ENCODE measurements around the gene RASGRP4. TPM values are rescaled to one million over a fixed set of nuclear protein-coding genes. Genes with fewer than 3 reads are reported as not detected.

Gene RASGRP4
- total and polyA plus RNA-seq, 5 experiments from 2014 or later, result 0.07 TPM; not detected in 4

- H3K27me3 Mint-ChIP-seq, result peaks cover 8 to 20% (median 16%) of the 10 kb centered on the region in 5 donors
- POLR2A ChIA-PET, result no interaction called here
- H3K4me3 Mint-ChIP-seq, result no peak overlapping the region
- H3K36me3 Mint-ChIP-seq, result no peaks in the 10 kb centered on the region
- no peaks in the 10 kb centered on the region for H3K4me1 Mint-ChIP-seq
- ATAC-seq (no peak), DNase-seq (no peak)
- H3K9me3 Mint-ChIP-seq, result peaks cover 0 to 2% (median 0%) of the 10 kb centered on the region in 9 donors
- no peak overlapping the region for H3K27ac Mint-ChIP-seq
Measured at GRCh38 chr19:38457690-38458405, 31.8 kb upstream of the RASGRP4 start.

GRCh38 chr19:38457202-38457601 lies 31.2 kb upstream of the RASGRP4 start:
- Mint-ChIP-seq H3K36me3 (no peaks in the 10 kb centered on the region), H3K4me3 (no peak overlapping the region), H3K9me3 (peaks cover 0 to 2% (median 0%) of the 10 kb centered on the region in 9 donors), H3K27me3 (peaks cover 4 to 19% (median 16%) of the 10 kb centered on the region in 5 donors), H3K4me1 (no peaks in the 10 kb centered on the region), H3K27ac (no peak overlapping the region)
- no peak for DNase-seq
- POLR2A ChIA-PET, result no interaction called here
- no peak for ATAC-seq

DNA sequence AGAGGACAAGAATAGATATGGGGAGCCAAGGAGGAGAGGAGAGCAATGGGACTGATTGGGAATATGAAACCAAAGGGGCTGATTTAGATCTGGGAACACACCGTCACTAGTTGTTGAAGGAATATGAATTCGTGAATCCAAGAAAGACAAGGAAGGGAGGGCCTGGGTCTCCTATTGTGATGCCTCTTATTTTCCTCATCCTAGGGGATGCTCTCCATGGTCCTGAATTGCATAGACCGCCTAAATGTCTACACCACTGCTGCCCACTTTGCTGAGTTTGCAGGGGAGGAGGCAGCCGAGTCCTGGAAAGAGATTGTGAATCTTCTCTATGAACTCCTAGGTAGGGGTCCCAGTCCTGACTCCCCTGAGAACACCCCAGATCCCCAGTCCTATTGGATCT lies 29.0 kb upstream of the RASGRP4 start:
- no peak overlapping the region for H3K4me3 Mint-ChIP-seq
- peak in 1 of 10 donors; percentile 3 for DNase-seq
- POLR2A ChIA-PET, result no interaction called here
- no peak overlapping the region for H3K27ac Mint-ChIP-seq
- H3K4me1 Mint-ChIP-seq, result no peaks in the 10 kb centered on the region
- H3K27me3 Mint-ChIP-seq, result peaks cover 4 to 11% (median 6%) of the 10 kb centered on the region in 5 donors
- peaks cover 0 to 2% (median 0%) of the 10 kb centered on the region in 9 donors for H3K9me3 Mint-ChIP-seq
- ATAC-seq, result no peak
- no peaks in the 10 kb centered on the region for H3K36me3 Mint-ChIP-seq

DNA sequence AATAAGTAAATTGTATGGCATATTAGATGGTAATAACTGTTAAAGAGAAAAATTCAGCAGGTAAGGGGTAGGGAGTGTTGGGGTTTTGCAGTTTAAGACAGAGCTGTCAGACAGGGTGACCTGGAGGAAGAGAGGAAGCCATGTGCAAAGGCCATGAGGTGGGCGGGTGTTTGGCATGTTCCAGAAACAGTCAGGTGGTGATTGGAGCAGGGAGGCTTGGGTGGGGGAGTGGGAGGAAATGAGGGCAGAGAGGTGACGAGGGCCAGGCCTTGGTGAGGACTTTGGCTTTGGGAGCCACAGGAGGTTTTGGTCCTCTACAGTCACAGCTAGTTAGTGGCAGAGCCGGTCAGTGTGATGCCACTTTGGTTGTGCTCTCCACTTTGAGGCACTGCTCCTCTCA lies 27.6 kb upstream of the RASGRP4 start:
- H3K9me3 Mint-ChIP-seq, result peaks cover 0 to 3% (median 0%) of the 10 kb centered on the region in 9 donors
- DNase-seq (no peak), ATAC-seq (no peak)
- no peaks in the 10 kb centered on the region for H3K4me1 Mint-ChIP-seq
- POLR2A ChIA-PET, result no interaction called here
- no peak overlapping the region for H3K4me3 Mint-ChIP-seq
- H3K27me3 Mint-ChIP-seq, result peaks cover 0 to 11% (median 3%) of the 10 kb centered on the region in 5 donors
- no peak overlapping the region for H3K27ac Mint-ChIP-seq
- peaks cover 0 to 5% (median 0%) of the 10 kb centered on the region in 3 donors for H3K36me3 Mint-ChIP-seq

GRCh38 chr19:38452430-38453366 lies 26.7 kb upstream of the RASGRP4 start:
- peaks cover 0 to 5% (median 0%) of the 10 kb centered on the region in 3 donors for H3K36me3 Mint-ChIP-seq
- ATAC-seq, result no peak
- H3K4me3 Mint-ChIP-seq, result no peak overlapping the region
- no peaks in the 10 kb centered on the region for H3K4me1 Mint-ChIP-seq
- POLR2A ChIA-PET, result no interaction called here
- no peak for DNase-seq
- H3K27ac Mint-ChIP-seq, result peak overlapping the region in 1 of 10 donors; percentile 62
- H3K27me3 Mint-ChIP-seq, result peaks cover 0 to 11% (median 3%) of the 10 kb centered on the region in 5 donors
- peaks cover 0 to 3% (median 0%) of the 10 kb centered on the region in 9 donors for H3K9me3 Mint-ChIP-seq

DNA sequence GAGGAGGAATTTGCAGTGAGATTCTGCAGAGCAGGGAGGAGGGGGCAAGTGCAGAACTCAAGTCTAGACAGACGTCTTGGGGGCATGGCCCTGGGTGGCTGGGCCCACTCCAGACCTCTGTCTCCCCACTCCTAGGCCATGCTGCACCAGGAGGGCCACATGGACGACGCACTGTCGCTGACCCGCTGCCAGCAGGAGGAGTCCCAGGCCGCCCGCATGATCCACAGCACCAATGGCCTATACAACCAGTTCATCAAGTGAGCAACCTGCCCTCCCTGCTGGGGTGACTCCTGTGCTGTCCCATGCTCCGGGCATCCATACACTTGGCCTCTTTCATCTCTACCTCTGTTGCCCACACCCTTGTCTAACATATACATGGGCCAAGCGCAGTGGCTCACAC lies 25.6 kb upstream of the RASGRP4 start:
- H3K4me1 Mint-ChIP-seq, result no peaks in the 10 kb centered on the region
- H3K27me3 Mint-ChIP-seq, result peaks cover 0 to 11% (median 3%) of the 10 kb centered on the region in 5 donors
- ATAC-seq (no peak), DNase-seq (no peak)
- peaks cover 0 to 3% (median 0%) of the 10 kb centered on the region in 9 donors for H3K9me3 Mint-ChIP-seq
- peaks cover 0 to 5% (median 0%) of the 10 kb centered on the region in 3 donors for H3K36me3 Mint-ChIP-seq
- POLR2A ChIA-PET, result no interaction called here
- H3K4me3 Mint-ChIP-seq, result no peak overlapping the region
- H3K27ac Mint-ChIP-seq, result peak overlapping the region in 1 of 10 donors; percentile 1

GRCh38 chr19:38451036-38451435 lies 25.0 kb upstream of the RASGRP4 start:
- POLR2A ChIA-PET, result no interaction called here
- peaks cover 0 to 5% (median 0%) of the 10 kb centered on the region in 3 donors for H3K36me3 Mint-ChIP-seq
- peaks cover 0 to 3% (median 0%) of the 10 kb centered on the region in 9 donors for H3K9me3 Mint-ChIP-seq
- H3K4me3 Mint-ChIP-seq, result peak overlapping the region in 1 of 10 donors; percentile 2
- H3K27ac Mint-ChIP-seq, result no peak overlapping the region
- H3K27me3 Mint-ChIP-seq, result peaks cover 0 to 16% (median 3%) of the 10 kb centered on the region in 5 donors
- ATAC-seq, result no peak
- DNase-seq, result no peak
- H3K4me1 Mint-ChIP-seq, result no peaks in the 10 kb centered on the region

GRCh38 chr19:38449518-38449917 lies 23.5 kb upstream of the RASGRP4 start:
- Mint-ChIP-seq H3K27ac (no peak overlapping the region), H3K36me3 (peaks cover 0 to 5% (median 1%) of the 10 kb centered on the region in 3 donors), H3K4me3 (no peak overlapping the region), H3K9me3 (peaks cover 0 to 3% (median 0%) of the 10 kb centered on the region in 9 donors), H3K27me3 (peaks cover 1 to 25% (median 7%) of the 10 kb centered on the region in 5 donors), H3K4me1 (peaks cover 0 to 3% (median 0%) of the 10 kb centered on the region in 4 donors)
- DNase-seq, result no peak
- ATAC-seq, result no peak
- POLR2A ChIA-PET, result no interaction called here

DNA sequence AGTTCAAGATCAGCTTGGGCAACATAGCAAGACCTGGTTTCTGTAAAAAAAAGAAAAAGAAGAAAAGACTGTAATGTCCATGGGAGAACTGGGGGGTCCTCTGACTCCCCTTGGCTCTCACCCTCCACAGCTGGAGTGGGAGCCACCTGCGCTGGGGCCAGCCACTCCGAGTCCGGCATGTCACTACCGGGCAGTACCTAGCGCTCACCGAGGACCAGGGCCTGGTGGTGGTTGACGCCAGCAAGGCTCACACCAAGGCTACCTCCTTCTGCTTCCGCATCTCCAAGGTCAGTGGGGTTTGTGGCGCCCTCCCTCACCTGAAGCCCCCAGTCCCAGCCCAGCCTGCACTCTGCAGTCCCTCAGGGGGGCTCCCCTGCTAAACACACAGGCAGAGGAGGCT lies 22.2 kb upstream of the RASGRP4 start:
- POLR2A ChIA-PET, result no interaction called here
- Mint-ChIP-seq H3K4me3 (no peak overlapping the region), H3K4me1 (peaks cover 0 to 3% (median 0%) of the 10 kb centered on the region in 4 donors), H3K27me3 (peaks cover 1 to 34% (median 13%) of the 10 kb centered on the region in 5 donors), H3K9me3 (peaks cover 0 to 3% (median 0%) of the 10 kb centered on the region in 9 donors), H3K36me3 (peaks cover 0 to 5% (median 2%) of the 10 kb centered on the region in 3 donors), H3K27ac (no peak overlapping the region)
- DNase-seq (no peak), ATAC-seq (no peak)

GRCh38 chr19:38445362-38445761 lies 19.3 kb upstream of the RASGRP4 start:
- H3K27me3 Mint-ChIP-seq, result peaks cover 6 to 43% (median 17%) of the 10 kb centered on the region in 5 donors
- peaks cover 0 to 5% (median 2%) of the 10 kb centered on the region in 3 donors for H3K36me3 Mint-ChIP-seq
- H3K4me1 Mint-ChIP-seq, result peaks cover 0 to 7% (median 0%) of the 10 kb centered on the region in 4 donors
- H3K9me3 Mint-ChIP-seq, result peaks cover 0 to 3% (median 0%) of the 10 kb centered on the region in 9 donors
- no peak overlapping the region for H3K27ac Mint-ChIP-seq
- DNase-seq (no peak), ATAC-seq (no peak)
- no peak overlapping the region for H3K4me3 Mint-ChIP-seq
- POLR2A ChIA-PET, result no interaction called here

DNA sequence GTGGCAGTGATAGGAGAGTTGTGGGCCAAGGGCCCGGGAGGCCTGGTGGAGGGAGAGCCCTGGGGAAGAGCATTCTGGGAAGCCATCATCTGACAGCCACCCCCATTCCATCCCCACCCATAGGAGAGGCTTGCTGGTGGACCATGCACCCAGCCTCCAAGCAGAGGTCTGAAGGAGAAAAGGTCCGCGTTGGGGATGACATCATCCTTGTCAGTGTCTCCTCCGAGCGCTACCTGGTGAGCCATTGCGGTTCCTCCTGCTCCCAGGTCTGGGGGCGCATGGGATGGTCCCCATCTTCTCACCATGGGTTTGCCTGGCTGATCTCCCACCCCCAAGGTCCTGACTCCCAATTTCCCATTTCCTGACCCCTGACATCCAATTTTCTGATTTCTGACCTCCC lies 18.0 kb upstream of the RASGRP4 start:
- peaks cover 4 to 37% (median 19%) of the 10 kb centered on the region in 5 donors for H3K27me3 Mint-ChIP-seq
- POLR2A ChIA-PET, result no interaction called here
- DNase-seq, result no peak
- peaks cover 0 to 7% (median 0%) of the 10 kb centered on the region in 4 donors for H3K4me1 Mint-ChIP-seq
- H3K4me3 Mint-ChIP-seq, result no peak overlapping the region
- H3K9me3 Mint-ChIP-seq, result peaks cover 0 to 3% (median 0%) of the 10 kb centered on the region in 9 donors
- ATAC-seq, result no peak
- no peak overlapping the region for H3K27ac Mint-ChIP-seq
- H3K36me3 Mint-ChIP-seq, result peaks cover 0 to 4% (median 2%) of the 10 kb centered on the region in 3 donors

DNA sequence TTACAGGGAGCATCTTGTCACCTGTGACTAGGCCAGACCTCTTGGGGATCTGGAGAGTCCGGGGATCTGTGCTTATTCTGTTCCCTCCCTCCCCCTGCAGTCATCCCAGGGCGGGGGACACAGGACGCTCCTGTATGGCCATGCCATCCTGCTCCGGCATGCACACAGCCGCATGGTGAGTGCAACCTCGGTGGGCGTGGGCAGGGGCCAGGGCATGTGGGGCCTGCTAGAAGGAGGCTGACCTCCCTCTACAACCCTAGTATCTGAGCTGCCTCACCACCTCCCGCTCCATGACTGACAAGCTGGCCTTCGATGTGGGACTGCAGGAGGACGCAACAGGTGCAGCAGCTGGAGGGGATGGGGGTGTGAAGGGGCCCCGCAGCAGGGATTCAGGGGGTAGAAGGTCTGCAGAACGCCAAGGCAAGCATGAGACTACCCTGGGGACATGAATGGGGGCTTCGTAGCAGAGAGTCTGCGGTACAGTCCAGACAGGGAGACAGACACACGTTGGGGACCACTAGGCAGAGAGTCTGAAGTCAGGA lies 17.5 kb upstream of the RASGRP4 start:
- no peak overlapping the region for H3K4me3 Mint-ChIP-seq
- POLR2A ChIA-PET, result no interaction called here
- ATAC-seq (no peak), DNase-seq (no peak)
- peaks cover 5 to 38% (median 22%) of the 10 kb centered on the region in 5 donors for H3K27me3 Mint-ChIP-seq
- no peak overlapping the region for H3K27ac Mint-ChIP-seq
- H3K36me3 Mint-ChIP-seq, result peaks cover 0 to 2% (median 0%) of the 10 kb centered on the region in 3 donors
- peaks cover 0 to 7% (median 0%) of the 10 kb centered on the region in 4 donors for H3K4me1 Mint-ChIP-seq
- peaks cover 0 to 3% (median 0%) of the 10 kb centered on the region in 9 donors for H3K9me3 Mint-ChIP-seq

Data from naive thymus-derived CD8-positive, alpha-beta T cell (primary cell).